Kidney (tissue), 14 donors: ENCODE measurements around the gene MYH14. TPM values are rescaled to one million over a fixed set of nuclear protein-coding genes. Genes with fewer than 3 reads are reported as not detected.
A peak's percentile ranks its signal among the peaks of the same experiment; 100 is the strongest.

Source experiments
- DNase-seq, 5 donors: peaks; one replicate each; pipeline ENCODE4 v3.0.0-alpha.2; 2013 to 2020
- FAIRE-seq: peaks from 2 replicates; lab custom pipeline; 2012; peaks lifted over from hg19 to GRCh38; lab: Jason Lieb, UNC
- H3K27ac ChIP-seq, 2 donors: one replicate each; pipeline ENCODE4 v1.7.0; 2013; ENCODE audit warnings: low read depth in 2 of 2, low read length in 2 of 2, inconsistent platforms in 1 of 2
- H3K27me3 ChIP-seq: one replicate; pipeline ENCODE4 v1.7.1; 2013; ENCODE audit warnings: low read length, inconsistent platforms; ENCODE audit not compliant: control insufficient read depth, insufficient read depth
- H3K36me3 ChIP-seq, 3 donors: one replicate each; pipeline versions ENCODE4 v1.7.0 to v1.7.1; 2013; ENCODE audit warnings: low read length in 3 of 3, control low read depth in 1 of 3, inconsistent platforms in 1 of 3; ENCODE audit not compliant: insufficient read depth in 3 of 3, control insufficient read depth in 2 of 3
- H3K4me1 ChIP-seq, 3 donors: one replicate each; pipeline versions ENCODE4 v1.7.0 to v1.7.1; 2013; ENCODE audit warnings: low read length in 3 of 3, inconsistent platforms in 1 of 3, low read depth in 1 of 3; ENCODE audit not compliant: control insufficient read depth in 2 of 3, insufficient read depth in 2 of 3
- H3K4me3 ChIP-seq, 3 donors: one replicate each; pipeline versions ENCODE4 v1.7.0 to v1.8.1; 2013; ENCODE audit warnings: low read length in 3 of 3, control low read depth in 1 of 3, inconsistent platforms in 1 of 3
- H3K9ac ChIP-seq, 3 donors: one replicate each; pipeline versions ENCODE4 v1.7.0 to v1.7.1; 2013; ENCODE audit warnings: low read length in 3 of 3, control low read depth in 1 of 3, inconsistent platforms in 1 of 3
- H3K9me3 ChIP-seq, 3 donors: one replicate each; pipeline versions ENCODE4 v1.7.0 to v1.7.1; 2013; ENCODE audit warnings: low read length in 3 of 3, control low read depth in 1 of 3, inconsistent platforms in 1 of 3; ENCODE audit not compliant: control insufficient read depth in 2 of 3, insufficient read depth in 1 of 3
- intact Hi-C: fragments of 100-400 bp; cut with DNase I; formaldehyde crosslinking; loops from one replicate; pipeline ENCODE4 v1.11.1; 2022
- polyA plus RNA-seq: library from polyadenylated mRNA; stranded (reverse); fragments of 350-450 nt; fragmentation: Illumina TruSeq; extraction: RNeasy Lipid Tissue Mini Kit (QIAGEN cat#74804); gene quantifications from one replicate; pipeline ENCODE4 v1.2.3, GENCODE V29; 2014; ENCODE audit warnings: low read depth, low replicate concordance; ENCODE audit not compliant: insufficient read depth
- total RNA-seq: library from RNA; stranded (reverse); fragmentation: NEBNext Ultra II Directional; extraction: Animal tissue kit (Norgen Biotek cat#: 25700); gene quantifications from one replicate; pipeline ENCODE4 v1.2.1, GENCODE V29; 2021
- TF ChIP-seq, protein P1 (sequence below): IDR thresholded peaks from 3 replicates; pipeline ENCODE4 v1.5.1; 2012; ENCODE audit warnings: mild to moderate bottlenecking, moderate library complexity, borderline replicate concordance; ENCODE audit not compliant: insufficient read depth; ENCODE audit errors: extremely low read depth
- donor health status: control.
- donor health status: control.
- donor health status: control.
- donor health status: control.
- donor health status: control.
- donor health status: DM: yes; HTN: yes; CAD: no.
- donor health status: Normal renal cell carcinoma (clear cell type).

Gene MYH14
- total and polyA plus RNA-seq, 2 donors from 2014 or later = 23.9 to 81.4 TPM

GRCh38 chr19:50314724-50315708 is 111.6 kb downstream of the MYH14 start:
- Histone ChIP-seq H3K4me1 (no peaks in the 10 kb centered on the region), H3K4me3 (no peak overlapping the region), H3K36me3 (no peaks in the 10 kb centered on the region), H3K27ac (no peak overlapping the region), H3K27me3 (peaks cover 10% of the 10 kb centered on the region), H3K9ac (no peak overlapping the region), H3K9me3 (no peaks in the 10 kb centered on the region)
- intact Hi-C loops = no loop called here
- FAIRE-seq (no peak), DNase-seq (peak in 2 of 5 donors; percentile 62 to 64)
- TF ChIP-seq, protein P1, sequence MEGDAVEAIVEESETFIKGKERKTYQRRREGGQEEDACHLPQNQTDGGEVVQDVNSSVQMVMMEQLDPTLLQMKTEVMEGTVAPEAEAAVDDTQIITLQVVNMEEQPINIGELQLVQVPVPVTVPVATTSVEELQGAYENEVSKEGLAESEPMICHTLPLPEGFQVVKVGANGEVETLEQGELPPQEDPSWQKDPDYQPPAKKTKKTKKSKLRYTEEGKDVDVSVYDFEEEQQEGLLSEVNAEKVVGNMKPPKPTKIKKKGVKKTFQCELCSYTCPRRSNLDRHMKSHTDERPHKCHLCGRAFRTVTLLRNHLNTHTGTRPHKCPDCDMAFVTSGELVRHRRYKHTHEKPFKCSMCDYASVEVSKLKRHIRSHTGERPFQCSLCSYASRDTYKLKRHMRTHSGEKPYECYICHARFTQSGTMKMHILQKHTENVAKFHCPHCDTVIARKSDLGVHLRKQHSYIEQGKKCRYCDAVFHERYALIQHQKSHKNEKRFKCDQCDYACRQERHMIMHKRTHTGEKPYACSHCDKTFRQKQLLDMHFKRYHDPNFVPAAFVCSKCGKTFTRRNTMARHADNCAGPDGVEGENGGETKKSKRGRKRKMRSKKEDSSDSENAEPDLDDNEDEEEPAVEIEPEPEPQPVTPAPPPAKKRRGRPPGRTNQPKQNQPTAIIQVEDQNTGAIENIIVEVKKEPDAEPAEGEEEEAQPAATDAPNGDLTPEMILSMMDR = no peak

DNA sequence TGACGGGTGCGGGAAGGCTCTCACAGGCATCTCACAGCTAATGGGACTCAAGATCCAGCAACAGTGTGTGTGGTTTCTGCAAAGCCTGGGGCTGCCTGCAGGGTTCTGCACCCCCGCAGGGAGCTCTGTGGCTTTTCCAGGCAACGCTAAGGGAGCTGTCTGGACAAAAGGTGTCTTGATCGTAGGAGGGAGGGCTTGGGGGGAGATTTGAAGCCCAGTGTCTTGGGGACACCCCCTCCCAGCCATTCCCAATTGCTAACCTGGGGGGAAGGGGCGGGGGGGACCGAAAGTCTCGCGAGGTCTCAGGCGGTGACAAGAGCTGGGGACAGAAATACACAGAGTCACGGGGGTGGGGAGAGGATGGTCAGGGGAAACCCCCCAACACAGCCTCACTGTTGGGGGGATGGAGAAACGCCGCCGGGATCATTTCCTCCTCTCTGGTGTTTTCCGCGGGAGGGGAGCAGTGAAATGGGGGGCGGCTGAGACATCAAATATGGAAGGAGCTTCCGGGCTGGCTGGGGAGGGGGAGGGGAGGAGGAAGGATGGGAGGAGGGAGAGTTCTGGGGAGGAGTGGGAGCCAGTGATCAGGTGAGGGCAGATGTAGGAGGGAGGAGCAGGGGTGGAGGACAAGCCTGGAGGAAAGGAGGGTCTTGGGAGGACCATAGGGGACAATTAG is 112.5 kb downstream of the MYH14 start:
- Histone ChIP-seq H3K27ac (no peak overlapping the region), H3K4me1 (no peaks in the 10 kb centered on the region), H3K27me3 (peaks cover 10% of the 10 kb centered on the region), H3K4me3 (no peak overlapping the region), H3K9ac (no peak overlapping the region), H3K36me3 (no peaks in the 10 kb centered on the region), H3K9me3 (no peaks in the 10 kb centered on the region)
- DNase-seq = peak in 3 of 5 donors; percentile 40 to 77 (median 46)
- intact Hi-C loops = no loop called here
- TF ChIP-seq, protein P1 = no peak
- FAIRE-seq = no peak

DNA sequence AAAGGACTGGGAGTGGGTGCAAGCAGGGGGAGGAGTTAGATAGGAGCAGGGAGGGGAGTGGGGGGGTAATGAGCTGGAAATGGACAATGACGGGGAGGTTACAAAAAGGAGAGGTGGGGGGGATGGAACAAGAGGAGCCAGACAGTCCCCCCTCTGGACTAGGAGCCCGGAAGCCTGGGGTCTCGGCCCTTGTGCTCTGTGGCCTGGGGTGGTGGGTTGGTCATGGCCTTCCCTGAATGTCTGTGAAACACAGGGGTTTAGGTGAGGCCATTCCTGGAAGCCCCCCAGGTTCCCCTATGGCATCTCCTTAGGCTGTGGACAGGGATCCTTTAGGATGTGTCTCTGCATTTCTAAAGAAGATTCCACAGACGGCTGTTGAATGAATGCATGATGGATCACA is 113.7 kb downstream of the MYH14 start:
- H3K9me3 ChIP-seq = no peaks in the 10 kb centered on the region
- H3K4me1 ChIP-seq = no peaks in the 10 kb centered on the region
- H3K27me3 ChIP-seq = peaks cover 10% of the 10 kb centered on the region
- H3K27ac ChIP-seq = no peak overlapping the region
- H3K36me3 ChIP-seq = no peaks in the 10 kb centered on the region
- H3K4me3 ChIP-seq = no peak overlapping the region
- intact Hi-C loops = no loop called here
- FAIRE-seq (no peak), DNase-seq (peak in 1 of 5 donors; percentile 40)
- TF ChIP-seq, protein P1 = no peak
- no peak overlapping the region for H3K9ac ChIP-seq
